Body of pancreas (tissue), 4 donors: Measurements from ENCODE around the gene NAGPA.

Experiments used
- CTCF ChIP-seq, 7 experiments: fragments of 450-650 bp in 4 of 7; fragments of 200-600 bp in 3 of 7; sonication (generic) in 3 of 7; IDR thresholded peaks; one replicate each; pipeline ENCODE4 v1.5.1; 2016 to 2019; ENCODE audit warnings: antibody characterized with exemption in 7 of 7
- POLR2A ChIP-seq, 3 donors: fragments of 450-650 bp; IDR thresholded peaks; one replicate each; pipeline ENCODE4 v1.6.1; 2016; ENCODE audit warnings: antibody characterized with exemption in 3 of 3, mild to moderate bottlenecking in 2 of 3

GRCh38 chr16:5004311-5004710, 29.4 kb downstream of the NAGPA start:
- no peak for TF ChIP-seq CTCF (IDR thresholded peaks at IDR 0.05)
- TF ChIP-seq POLR2A (IDR thresholded peaks at IDR 0.05): no peak
